GM18511 (cell line): Measurements from ENCODE around the gene LMTK2.

Experiments
- ATAC-seq: cut with Tn5 transposase; IDR thresholded peaks from one replicate; pipeline ENCODE4 v1.9.1; 2021; ENCODE audit warnings: mild to moderate bottlenecking, moderate library complexity; ENCODE audit not compliant: unreplicated experiment

The LMTK2 gene

GRCh38 chr7:98171449-98171848, 64.8 kb downstream of the LMTK2 start:
- no peak for ATAC-seq

- no peak for ATAC-seq
These were observed 67.9 kb downstream of the LMTK2 start for GRCh38 chr7:98174334-98175259.

GRCh38 chr7:98175260-98175940, 68.7 kb downstream of the LMTK2 start:
- ATAC-seq, result no peak

- no peak for ATAC-seq
These were observed 70.9 kb downstream of the LMTK2 start for GRCh38 chr7:98177553-98177952.

DNA sequence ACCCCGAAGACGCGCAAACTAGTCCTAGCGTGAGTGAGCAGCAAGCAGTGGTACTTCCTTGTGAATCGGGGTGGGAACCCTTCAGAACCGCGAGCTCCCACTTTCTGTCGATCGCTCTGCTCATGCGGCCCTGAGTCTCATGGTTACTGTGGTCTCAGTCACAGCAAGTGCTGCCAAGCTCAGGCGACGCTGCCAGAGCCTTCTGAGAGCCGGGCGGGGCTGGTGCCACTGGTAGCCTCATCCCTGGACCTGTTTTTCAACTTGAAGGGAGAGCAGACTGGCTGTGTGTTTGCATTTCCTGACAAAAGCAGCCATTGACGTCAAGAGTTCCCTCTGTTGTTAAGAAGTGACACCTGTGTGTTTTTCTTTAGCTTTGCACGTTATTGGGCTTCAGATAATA, 71.7 kb downstream of the LMTK2 start:
- no peak for ATAC-seq

DNA sequence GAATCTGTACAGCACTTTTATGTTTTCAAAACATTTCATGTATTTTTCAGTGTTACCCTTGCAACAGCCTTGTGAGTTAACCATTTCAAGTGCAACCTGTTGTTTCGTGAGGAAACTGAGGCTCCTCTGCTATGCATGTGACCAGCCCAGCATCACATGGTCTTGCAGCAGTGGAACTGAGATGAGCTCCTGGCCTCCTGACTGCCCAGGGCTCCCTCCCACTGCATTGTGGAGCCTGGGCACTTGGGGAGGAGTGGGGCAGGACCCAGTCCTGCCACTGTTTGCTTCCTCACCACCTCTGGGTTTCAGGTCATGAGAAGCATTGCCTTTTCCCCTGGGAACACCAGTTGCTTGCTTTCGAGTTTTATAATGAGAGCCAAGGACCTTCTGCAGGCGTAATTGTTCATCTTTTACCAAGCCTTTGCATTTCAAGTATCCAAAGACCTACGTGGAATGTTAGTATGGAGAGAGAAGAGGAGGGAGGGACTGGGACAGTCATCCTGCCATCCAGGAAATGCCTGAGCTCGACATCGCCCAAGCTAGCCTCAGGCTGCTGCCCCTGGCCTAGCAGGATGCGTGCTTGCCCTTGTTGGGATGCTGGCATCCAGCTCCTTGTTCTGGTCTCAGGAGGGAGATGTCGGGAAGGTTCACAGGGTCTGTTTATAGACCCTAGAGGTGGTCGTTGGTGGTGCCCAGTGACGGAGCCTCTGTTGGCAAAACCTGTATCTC, 72.3 kb downstream of the LMTK2 start:
- no peak for ATAC-seq

DNA sequence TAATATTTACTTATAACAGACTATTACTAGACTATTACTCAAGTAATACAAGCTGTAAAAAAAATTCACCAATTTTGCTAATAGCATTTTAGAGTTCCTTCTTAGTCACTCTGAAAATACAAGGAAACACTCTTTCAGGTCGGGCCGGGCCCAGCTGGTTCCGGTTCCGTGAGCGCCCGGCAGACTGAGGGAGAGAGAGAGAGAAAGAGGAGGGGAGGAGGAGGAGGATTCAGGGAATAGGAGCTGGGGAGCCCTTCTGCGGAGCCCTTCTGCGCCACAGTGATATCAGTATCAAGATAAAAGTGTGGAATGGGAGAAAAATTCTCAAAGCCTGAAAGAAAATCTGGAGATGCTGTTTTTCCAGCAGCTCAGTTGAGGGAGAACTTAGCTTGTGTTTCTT, 74.1 kb downstream of the LMTK2 start:
- no peak for ATAC-seq

DNA sequence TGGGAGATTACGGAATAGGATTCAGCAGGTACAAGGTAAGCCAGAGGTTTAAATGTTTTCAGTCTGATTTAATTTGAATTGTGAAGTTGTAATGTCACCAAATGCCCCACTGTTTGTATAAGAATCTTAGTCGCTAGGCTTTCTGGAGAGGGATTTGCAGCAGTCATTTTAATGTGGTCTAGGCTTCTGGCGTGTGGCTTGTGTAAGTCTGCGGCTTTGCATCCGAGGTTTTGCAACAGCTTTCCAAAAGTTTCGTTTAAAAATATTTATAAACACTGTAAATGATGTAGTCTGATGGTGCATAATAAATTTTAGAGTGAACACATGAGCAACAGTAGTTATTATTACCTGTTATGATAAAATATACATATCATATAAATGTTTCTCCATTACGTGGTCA, 78.4 kb downstream of the LMTK2 start:
- ATAC-seq, result no peak

DNA sequence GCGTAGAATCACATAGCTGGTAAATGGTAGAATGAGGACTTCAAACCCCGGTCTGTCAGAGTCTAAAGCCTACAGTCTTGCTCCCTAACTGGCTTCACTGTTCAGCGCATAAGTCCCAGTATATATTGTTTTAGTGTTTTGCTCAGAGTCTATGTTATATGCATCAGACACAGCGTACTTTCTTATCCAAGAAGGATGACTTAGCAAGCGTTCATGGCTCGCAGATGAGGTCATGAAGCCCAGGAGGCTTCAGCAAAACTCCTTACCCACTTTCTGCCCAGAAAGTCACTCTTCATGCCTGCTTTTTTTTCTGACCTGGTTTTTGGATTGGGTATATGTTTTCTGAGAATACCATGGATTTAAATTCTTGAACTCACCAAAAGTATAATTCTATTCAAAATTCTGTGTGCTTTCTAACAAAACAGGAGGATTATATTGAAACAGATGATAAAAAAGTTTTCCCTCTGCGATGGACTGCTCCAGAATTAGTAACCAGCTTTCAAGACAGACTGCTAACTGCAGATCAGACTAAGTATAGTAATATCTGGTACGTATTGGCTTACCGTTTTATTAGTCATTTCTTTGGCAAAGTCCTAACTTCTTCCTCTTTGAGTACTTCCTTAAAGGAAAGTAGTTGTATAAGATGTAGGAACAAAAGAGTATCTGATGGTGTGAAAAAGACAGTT, 79.9 kb downstream of the LMTK2 start:
- ATAC-seq, result no peak

GRCh38 chr7:98187138-98187502, 80.5 kb downstream of the LMTK2 start:
- ATAC-seq, result no peak

- no peak for ATAC-seq
These were observed 82.9 kb downstream of the LMTK2 start for GRCh38 chr7:98189559-98189958.

DNA sequence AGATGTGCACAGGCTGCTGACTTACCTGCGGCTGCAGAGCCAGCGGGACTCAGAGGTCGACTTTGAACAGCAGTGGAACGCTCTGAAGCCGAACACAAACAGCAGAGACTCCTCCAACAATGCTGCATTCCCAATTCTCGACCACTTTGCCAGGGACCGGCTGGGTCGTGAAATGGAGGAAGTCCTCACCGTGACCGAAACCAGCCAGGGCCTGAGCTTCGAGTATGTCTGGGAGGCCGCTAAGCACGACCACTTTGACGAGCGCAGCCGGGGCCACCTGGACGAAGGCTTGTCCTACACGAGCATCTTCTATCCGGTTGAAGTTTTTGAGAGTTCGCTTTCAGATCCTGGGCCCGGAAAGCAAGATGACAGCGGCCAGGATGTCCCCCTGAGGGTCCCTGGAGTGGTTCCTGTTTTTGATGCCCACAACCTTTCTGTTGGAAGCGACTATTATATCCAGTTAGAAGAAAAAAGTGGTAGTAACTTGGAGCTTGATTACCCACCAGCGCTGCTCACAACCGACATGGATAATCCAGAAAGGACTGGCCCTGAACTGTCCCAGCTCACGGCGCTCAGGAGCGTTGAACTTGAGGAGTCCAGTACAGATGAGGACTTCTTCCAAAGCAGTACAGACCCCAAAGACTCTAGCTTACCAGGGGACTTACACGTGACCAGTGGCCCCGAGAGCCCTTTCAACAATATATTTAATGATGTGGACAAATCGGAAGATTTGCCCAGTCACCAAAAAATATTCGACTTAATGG, 85.2 kb downstream of the LMTK2 start:
- no peak for ATAC-seq

DNA sequence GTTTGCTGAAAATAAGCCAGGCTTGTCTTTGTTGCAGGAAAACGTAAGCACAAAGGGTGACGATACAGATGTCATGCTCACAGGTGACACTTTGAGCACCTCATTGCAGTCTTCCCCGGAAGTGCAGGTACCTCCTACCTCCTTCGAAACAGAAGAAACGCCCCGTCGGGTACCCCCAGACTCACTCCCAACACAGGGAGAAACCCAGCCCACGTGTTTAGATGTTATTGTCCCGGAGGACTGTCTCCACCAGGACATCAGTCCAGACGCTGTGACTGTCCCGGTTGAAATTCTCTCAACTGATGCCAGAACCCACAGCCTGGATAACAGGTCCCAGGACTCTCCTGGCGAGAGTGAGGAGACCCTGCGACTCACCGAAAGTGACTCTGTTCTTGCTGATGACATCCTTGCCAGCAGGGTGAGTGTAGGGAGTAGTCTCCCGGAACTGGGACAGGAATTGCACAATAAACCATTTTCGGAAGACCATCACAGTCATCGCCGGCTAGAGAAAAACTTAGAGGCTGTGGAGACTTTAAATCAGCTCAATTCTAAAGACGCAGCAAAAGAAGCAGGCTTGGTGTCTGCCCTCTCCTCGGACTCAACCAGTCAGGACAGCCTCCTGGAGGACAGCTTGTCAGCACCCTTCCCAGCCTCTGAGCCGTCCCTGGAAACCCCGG, 86.3 kb downstream of the LMTK2 start:
- no peak for ATAC-seq

GRCh38 chr7:98193474-98194180, 87.0 kb downstream of the LMTK2 start:
- no peak for ATAC-seq

- ATAC-seq, result no peak
These were observed 87.5 kb downstream of the LMTK2 start for GRCh38 chr7:98194186-98194585.

- no peak for ATAC-seq
These were observed 88.2 kb downstream of the LMTK2 start for GRCh38 chr7:98194672-98195457.

DNA sequence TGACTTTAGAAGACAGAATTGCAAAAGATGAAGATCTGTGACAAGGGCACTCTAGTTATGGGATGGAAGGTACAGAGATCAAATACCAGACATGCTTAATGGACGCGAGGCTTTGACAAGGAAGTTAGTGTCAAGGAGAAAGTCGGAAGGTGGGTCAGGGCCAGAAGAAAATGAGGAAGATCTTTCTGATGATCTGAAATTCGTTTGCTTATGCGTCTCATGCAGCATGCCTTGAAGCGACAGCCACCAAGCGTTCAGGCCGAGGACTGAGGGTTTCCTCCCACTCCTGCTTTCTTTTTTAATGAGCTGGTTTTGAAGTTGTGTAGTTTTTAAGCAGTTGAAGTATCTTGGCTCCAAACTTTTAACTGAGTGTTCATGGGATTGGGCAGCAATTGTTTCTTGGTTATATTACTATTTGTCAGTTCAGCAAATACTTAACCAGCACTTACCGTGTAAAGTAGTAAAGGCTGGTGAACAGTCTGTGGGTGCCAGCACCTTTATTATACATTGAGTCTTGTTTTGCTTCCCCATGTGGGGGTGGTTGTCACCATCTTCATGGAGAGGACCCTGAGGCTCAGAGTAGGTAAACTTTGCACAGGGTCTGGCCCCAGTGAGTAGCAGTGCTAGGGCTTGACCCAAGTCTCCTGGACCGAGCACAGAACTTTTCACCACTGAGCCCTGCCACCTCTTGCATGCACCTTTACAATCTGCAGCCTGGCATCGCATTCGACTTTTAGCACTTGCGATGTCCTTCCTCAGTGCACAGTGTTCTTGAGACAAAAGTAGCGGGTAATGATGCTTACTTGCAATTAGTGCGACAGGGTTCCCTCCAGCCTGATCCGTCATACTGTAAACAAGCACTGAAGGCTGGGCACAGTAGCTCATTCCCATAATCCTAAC, 90.3 kb downstream of the LMTK2 start:
- no peak for ATAC-seq
